ENCODE results near the gene MAB21L3.

MAB21L3 gene

GRCh38 chr1:116157096-116157495 lies 45.9 kb downstream of the MAB21L3 start:
- no peak overlapping the region for H3K9ac ChIP-seq (ENCODE audit: low read length)
- no peaks in the 10 kb centered on the region for H3K9me3 ChIP-seq (replicated peaks; ENCODE audit: insufficient read depth, low read length)
- H3K27ac ChIP-seq (ENCODE audit: low read length): no peak overlapping the region
- H3K4me1 ChIP-seq (ENCODE audit: low read length): no peaks in the 10 kb centered on the region
- H3K79me2 ChIP-seq (ENCODE audit: low read length): no peaks in the 10 kb centered on the region
- TF ChIP-seq EZH2phosphoT487 (IDR thresholded peaks at IDR 0.05; ENCODE audit: low read length): no peak
- no peak for TF ChIP-seq CTCF (IDR thresholded peaks at IDR 0.05; ENCODE audit: low read length)
- TF ChIP-seq EZH2 (optimal IDR thresholded peaks at IDR 0.05; ENCODE audit: low read depth, low read length): no peak
- H4K20me1 ChIP-seq (ENCODE audit: insufficient read depth, low read length): no peaks in the 10 kb centered on the region
- H3F3A ChIP-seq (ENCODE audit: insufficient read depth, low read length): no peaks in the 10 kb centered on the region
- H3K27me3 ChIP-seq (replicated peaks; ENCODE audit: insufficient read depth, low read length): no peaks in the 10 kb centered on the region
- no peak overlapping the region for H2AFZ ChIP-seq (ENCODE audit: low read length)
- no peaks in the 10 kb centered on the region for H3K36me3 ChIP-seq (replicated peaks; ENCODE audit: insufficient read depth, low read length)
- DNase-seq: no peak
- no peak overlapping the region for H3K4me3 ChIP-seq (ENCODE audit: low read length)
- H3K4me2 ChIP-seq (ENCODE audit: low read depth, low read length): no peak overlapping the region
- H3K9me2 ChIP-seq (replicated peaks; ENCODE audit: insufficient read depth, low read length): no peaks in the 10 kb centered on the region

- Histone ChIP-seq H2AFZ (ENCODE audit: low read length) (no peak overlapping the region), H3K4me2 (ENCODE audit: low read depth, low read length) (no peak overlapping the region), H3K36me3 (replicated peaks; ENCODE audit: insufficient read depth, low read length) (no peaks in the 10 kb centered on the region), H3K9me3 (replicated peaks; ENCODE audit: insufficient read depth, low read length) (no peaks in the 10 kb centered on the region), H3K9ac (ENCODE audit: low read length) (no peak overlapping the region), H3K79me2 (ENCODE audit: low read length) (no peaks in the 10 kb centered on the region), H3K27me3 (replicated peaks; ENCODE audit: insufficient read depth, low read length) (no peaks in the 10 kb centered on the region), H3K9me2 (replicated peaks; ENCODE audit: insufficient read depth, low read length) (no peaks in the 10 kb centered on the region), H4K20me1 (ENCODE audit: insufficient read depth, low read length) (no peaks in the 10 kb centered on the region), H3K27ac (ENCODE audit: low read length) (no peak overlapping the region), H3F3A (ENCODE audit: insufficient read depth, low read length) (no peaks in the 10 kb centered on the region), H3K4me3 (ENCODE audit: low read length) (no peak overlapping the region), H3K4me1 (ENCODE audit: low read length) (no peaks in the 10 kb centered on the region)
- DNase-seq: no peak
- TF ChIP-seq EZH2phosphoT487 (IDR thresholded peaks at IDR 0.05; ENCODE audit: low read length): no peak
- no peak for TF ChIP-seq CTCF (IDR thresholded peaks at IDR 0.05; ENCODE audit: low read length)
- TF ChIP-seq EZH2 (optimal IDR thresholded peaks at IDR 0.05; ENCODE audit: low read depth, low read length): no peak
Measured at GRCh38 chr1:116159177-116159576, 48.0 kb downstream of the MAB21L3 start.

GRCh38 chr1:116159611-116160010 lies 48.4 kb downstream of the MAB21L3 start:
- H3K4me1 ChIP-seq (ENCODE audit: low read length): no peaks in the 10 kb centered on the region
- H2AFZ ChIP-seq (ENCODE audit: low read length): no peak overlapping the region
- no peak for TF ChIP-seq EZH2phosphoT487 (IDR thresholded peaks at IDR 0.05; ENCODE audit: low read length)
- no peak for TF ChIP-seq EZH2 (optimal IDR thresholded peaks at IDR 0.05; ENCODE audit: low read depth, low read length)
- no peak for TF ChIP-seq CTCF (IDR thresholded peaks at IDR 0.05; ENCODE audit: low read length)
- H3K9me3 ChIP-seq (replicated peaks; ENCODE audit: insufficient read depth, low read length): no peaks in the 10 kb centered on the region
- no peaks in the 10 kb centered on the region for H3K79me2 ChIP-seq (ENCODE audit: low read length)
- no peak for DNase-seq
- no peak overlapping the region for H3K27ac ChIP-seq (ENCODE audit: low read length)
- H3F3A ChIP-seq (ENCODE audit: insufficient read depth, low read length): no peaks in the 10 kb centered on the region
- no peaks in the 10 kb centered on the region for H3K9me2 ChIP-seq (replicated peaks; ENCODE audit: insufficient read depth, low read length)
- no peak overlapping the region for H3K9ac ChIP-seq (ENCODE audit: low read length)
- no peaks in the 10 kb centered on the region for H3K36me3 ChIP-seq (replicated peaks; ENCODE audit: insufficient read depth, low read length)
- no peaks in the 10 kb centered on the region for H4K20me1 ChIP-seq (ENCODE audit: insufficient read depth, low read length)
- no peak overlapping the region for H3K4me3 ChIP-seq (ENCODE audit: low read length)
- no peaks in the 10 kb centered on the region for H3K27me3 ChIP-seq (replicated peaks; ENCODE audit: insufficient read depth, low read length)
- H3K4me2 ChIP-seq (ENCODE audit: low read depth, low read length): no peak overlapping the region

All from MM.1S (cell line).